ENCODE data around the gene TMEM244.
A peak's percentile ranks its signal among the peaks of the same experiment; 100 is the strongest.

TMEM244 gene

GRCh38 chr6:129846761-129847160 lies 14.4 kb downstream of the TMEM244 start:
- DNase-seq (ENCODE audit: extremely low spot score), result no peak
- CTCF ChIA-PET, result no interaction called here
- no peak for TF ChIP-seq LEF1 (IDR thresholded peaks at IDR 0.05; ENCODE audit: borderline replicate concordance)
- no peak for TF ChIP-seq ELF4 (IDR thresholded peaks at IDR 0.05)
- TF ChIP-seq TARDBP (IDR thresholded peaks at IDR 0.05), result no peak
- no peak for TF ChIP-seq NFRKB (IDR thresholded peaks at IDR 0.05)
- TF ChIP-seq HDGF (IDR thresholded peaks at IDR 0.05; ENCODE audit: borderline replicate concordance), result no peak
- no peak for TF ChIP-seq SP1 (IDR thresholded peaks at IDR 0.05)
- TF ChIP-seq L3MBTL2 (conservative IDR thresholded peaks at IDR 0.05), result no peak
- no peak for TF ChIP-seq SUZ12 (IDR thresholded peaks at IDR 0.05)
- no peak for TF ChIP-seq CTBP1 (IDR thresholded peaks at IDR 0.05; ENCODE audit: borderline replicate concordance)
- TF ChIP-seq FOXK2 (IDR thresholded peaks at IDR 0.05), result no peak
- no peak for TF ChIP-seq FOXM1 (IDR thresholded peaks at IDR 0.05; ENCODE audit: borderline replicate concordance)
- TF ChIP-seq PKNOX1 (IDR thresholded peaks at IDR 0.05), result no peak
- no peak for TF ChIP-seq ZNF384 (IDR thresholded peaks at IDR 0.05)
- TF ChIP-seq ARNT (IDR thresholded peaks at IDR 0.05), result no peak
- TF ChIP-seq BHLHE40 (IDR thresholded peaks at IDR 0.05; ENCODE audit: borderline replicate concordance), result no peak
- no peak for TF ChIP-seq FOXA1 (IDR thresholded peaks at IDR 0.05)
- POLR2A ChIA-PET, result no interaction called here

- DNase-seq (ENCODE audit: extremely low spot score), result no peak
- ChIA-PET CTCF (no interaction called here), POLR2A (no interaction called here)
- TF ChIP-seq CTBP1 (IDR thresholded peaks at IDR 0.05; ENCODE audit: borderline replicate concordance) (no peak), ELF4 (IDR thresholded peaks at IDR 0.05) (no peak), NFRKB (IDR thresholded peaks at IDR 0.05) (no peak), ARNT (IDR thresholded peaks at IDR 0.05) (no peak), PKNOX1 (IDR thresholded peaks at IDR 0.05) (no peak), SP1 (IDR thresholded peaks at IDR 0.05) (no peak), FOXA1 (IDR thresholded peaks at IDR 0.05) (no peak), L3MBTL2 (conservative IDR thresholded peaks at IDR 0.05) (no peak), HDGF (IDR thresholded peaks at IDR 0.05; ENCODE audit: borderline replicate concordance) (no peak), TARDBP (IDR thresholded peaks at IDR 0.05) (no peak), FOXM1 (IDR thresholded peaks at IDR 0.05; ENCODE audit: borderline replicate concordance) (no peak), SUZ12 (IDR thresholded peaks at IDR 0.05) (no peak), ZNF384 (IDR thresholded peaks at IDR 0.05) (no peak), FOXK2 (IDR thresholded peaks at IDR 0.05) (no peak)
Measured at GRCh38 chr6:129845696-129846095, 15.4 kb downstream of the TMEM244 start.

- TF ChIP-seq PKNOX1 (IDR thresholded peaks at IDR 0.05), result no peak
- TF ChIP-seq FOXA1 (IDR thresholded peaks at IDR 0.05), result no peak
- no peak for TF ChIP-seq ELF4 (IDR thresholded peaks at IDR 0.05)
- no peak for TF ChIP-seq L3MBTL2 (conservative IDR thresholded peaks at IDR 0.05)
- TF ChIP-seq LEF1 (IDR thresholded peaks at IDR 0.05; ENCODE audit: borderline replicate concordance), result no peak
- no peak for TF ChIP-seq ZNF384 (IDR thresholded peaks at IDR 0.05)
- TF ChIP-seq SUZ12 (IDR thresholded peaks at IDR 0.05), result no peak
- no peak for TF ChIP-seq TARDBP (IDR thresholded peaks at IDR 0.05)
- no peak for TF ChIP-seq FOXK2 (IDR thresholded peaks at IDR 0.05)
- no peak for TF ChIP-seq SP1 (IDR thresholded peaks at IDR 0.05)
- TF ChIP-seq ARNT (IDR thresholded peaks at IDR 0.05), result no peak
- ChIA-PET CTCF (interaction anchor here (0.7 kb wide), 1 partner anchor 24 kb away, joined by 3 read pairs; no protein-coding TSS in a partner anchor), POLR2A (no interaction called here)
- DNase-seq (ENCODE audit: extremely low spot score), result peak; percentile 21
Measured at GRCh38 chr6:129844118-129844891, 16.8 kb downstream of the TMEM244 start.

- no peak for DNase-seq (ENCODE audit: extremely low spot score)
- ChIA-PET CTCF (no interaction called here), POLR2A (no interaction called here)
- no peak for TF ChIP-seq ELF4 (IDR thresholded peaks at IDR 0.05)
- TF ChIP-seq L3MBTL2 (conservative IDR thresholded peaks at IDR 0.05), result no peak
- no peak for TF ChIP-seq HDGF (IDR thresholded peaks at IDR 0.05; ENCODE audit: borderline replicate concordance)
- TF ChIP-seq FOXM1 (IDR thresholded peaks at IDR 0.05; ENCODE audit: borderline replicate concordance), result no peak
- no peak for TF ChIP-seq CTBP1 (IDR thresholded peaks at IDR 0.05; ENCODE audit: borderline replicate concordance)
- no peak for TF ChIP-seq ZNF384 (IDR thresholded peaks at IDR 0.05)
- no peak for TF ChIP-seq TARDBP (IDR thresholded peaks at IDR 0.05)
- TF ChIP-seq SUZ12 (IDR thresholded peaks at IDR 0.05), result no peak
- no peak for TF ChIP-seq BHLHE40 (IDR thresholded peaks at IDR 0.05; ENCODE audit: borderline replicate concordance)
- TF ChIP-seq LEF1 (IDR thresholded peaks at IDR 0.05; ENCODE audit: borderline replicate concordance), result no peak
- no peak for TF ChIP-seq NFRKB (IDR thresholded peaks at IDR 0.05)
- no peak for TF ChIP-seq PKNOX1 (IDR thresholded peaks at IDR 0.05)
- TF ChIP-seq FOXA1 (IDR thresholded peaks at IDR 0.05), result no peak
- TF ChIP-seq ARNT (IDR thresholded peaks at IDR 0.05), result no peak
- TF ChIP-seq SP1 (IDR thresholded peaks at IDR 0.05), result no peak
- TF ChIP-seq FOXK2 (IDR thresholded peaks at IDR 0.05), result no peak
Measured at GRCh38 chr6:129843573-129843972, 17.5 kb downstream of the TMEM244 start.

GRCh38 chr6:129842881-129843409 lies 18.2 kb downstream of the TMEM244 start:
- ChIA-PET CTCF (no interaction called here), POLR2A (no interaction called here)
- TF ChIP-seq TARDBP (IDR thresholded peaks at IDR 0.05) (no peak), CTBP1 (IDR thresholded peaks at IDR 0.05; ENCODE audit: borderline replicate concordance) (no peak), FOXM1 (IDR thresholded peaks at IDR 0.05; ENCODE audit: borderline replicate concordance) (no peak), BHLHE40 (IDR thresholded peaks at IDR 0.05; ENCODE audit: borderline replicate concordance) (no peak), FOXK2 (IDR thresholded peaks at IDR 0.05) (no peak), SUZ12 (IDR thresholded peaks at IDR 0.05) (no peak), NFRKB (IDR thresholded peaks at IDR 0.05) (no peak)
- DNase-seq (ENCODE audit: extremely low spot score), result no peak

All from HEK293T (cell line).